ENCODE data around the gene B4GALNT3.

The B4GALNT3 gene

DNA sequence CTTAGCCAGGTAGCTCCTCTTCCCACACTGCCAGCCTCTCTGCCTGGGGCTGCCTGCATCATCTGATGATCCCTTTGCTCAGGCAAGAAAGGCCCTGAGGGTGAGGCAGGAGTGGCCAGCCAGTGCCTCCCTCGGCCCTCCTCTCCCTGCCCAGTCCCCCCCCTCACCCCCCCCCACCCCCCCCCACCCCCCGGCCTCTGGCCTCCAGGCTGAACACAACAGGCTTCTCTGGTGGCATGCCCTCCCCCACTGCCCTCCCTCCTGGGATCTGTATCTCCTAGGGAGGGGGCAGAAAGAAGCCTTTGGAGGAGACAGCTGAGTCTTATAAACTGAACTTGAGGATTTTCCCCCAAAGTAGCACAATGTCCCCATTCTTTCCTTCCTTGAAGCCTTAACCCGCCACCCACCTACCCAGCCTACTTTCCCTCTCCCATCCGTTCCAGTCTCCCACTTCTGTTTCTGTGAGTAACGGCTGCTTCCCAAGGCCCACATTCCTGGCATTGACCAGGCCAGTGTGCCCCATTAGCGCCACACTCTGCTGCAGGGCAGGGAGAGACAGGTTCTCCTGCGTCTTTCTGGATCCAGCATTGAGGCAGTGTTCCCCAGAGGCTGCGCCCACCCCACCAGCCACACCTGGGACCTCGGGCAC lies 82.1 kb downstream of the B4GALNT3 start:
- no peak for DNase-seq

- no peak for DNase-seq
These were observed 82.8 kb downstream of the B4GALNT3 start for GRCh38 chr12:542395-543113.

- no peak for DNase-seq
These were observed 83.3 kb downstream of the B4GALNT3 start for GRCh38 chr12:543114-543451.

GRCh38 chr12:544142-544541 lies 84.4 kb downstream of the B4GALNT3 start:
- no peak for DNase-seq

DNA sequence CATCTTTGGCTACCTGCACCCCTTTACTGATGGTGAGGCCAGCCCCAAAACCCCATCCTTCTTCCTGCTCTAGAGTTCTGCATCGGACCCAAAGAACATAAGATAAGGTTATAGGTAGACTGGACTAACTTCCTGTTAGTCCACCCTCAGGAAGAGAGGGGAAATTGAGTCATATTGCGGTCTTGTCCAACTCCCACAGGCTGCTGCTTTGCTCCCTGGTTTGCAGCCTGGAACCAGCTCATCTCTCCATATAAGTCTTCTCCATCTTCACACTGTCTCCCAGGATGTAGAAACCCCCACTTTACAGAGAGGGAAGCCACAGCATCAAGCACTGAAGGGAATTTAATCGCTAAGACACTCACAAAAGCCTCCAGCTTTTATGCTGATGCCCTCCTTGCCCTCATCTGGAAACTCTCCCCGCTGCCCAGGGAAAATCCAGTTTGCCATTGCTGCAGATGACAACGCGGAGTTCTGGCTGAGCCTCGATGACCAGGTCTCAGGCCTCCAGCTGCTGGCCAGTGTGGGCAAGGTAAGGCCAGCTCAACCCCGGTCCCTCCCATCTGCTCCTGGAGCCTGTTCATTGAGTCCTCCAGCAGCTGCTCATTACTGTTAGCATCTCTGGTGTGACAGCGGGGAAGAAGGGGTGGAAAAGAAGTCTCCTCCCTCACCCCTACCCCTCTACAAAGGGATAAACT lies 85.3 kb downstream of the B4GALNT3 start:
- DNase-seq = no peak

DNA sequence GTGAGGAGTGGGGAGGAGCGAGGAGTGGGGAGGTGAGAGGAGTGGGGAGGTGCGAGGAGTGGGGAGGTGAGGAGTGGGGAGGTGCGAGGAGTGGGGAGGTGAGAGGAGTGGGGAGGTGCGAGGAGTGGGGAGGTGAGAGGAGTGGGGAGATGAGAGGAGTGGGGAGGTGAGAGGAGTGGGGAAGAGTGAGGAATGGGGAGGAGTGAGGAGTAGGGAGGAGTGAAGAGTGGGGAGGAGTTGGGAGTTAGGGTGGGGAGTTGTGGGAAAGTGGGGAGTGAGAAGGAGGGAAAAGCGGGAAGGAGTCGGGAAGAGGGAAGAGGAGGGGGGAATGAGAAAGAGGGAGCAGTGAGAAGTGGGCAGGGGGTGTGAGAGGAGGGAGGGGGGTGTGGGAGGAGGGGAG lies 86.1 kb downstream of the B4GALNT3 start:
- DNase-seq = no peak

- no peak for DNase-seq
These were observed 86.7 kb downstream of the B4GALNT3 start for GRCh38 chr12:546265-546919.

- peak; percentile 40 to 67 (median 58) for DNase-seq
These were observed 87.4 kb downstream of the B4GALNT3 start for GRCh38 chr12:546920-547845.

- DNase-seq = no peak
These were observed 88.2 kb downstream of the B4GALNT3 start for GRCh38 chr12:547883-548470.

DNA sequence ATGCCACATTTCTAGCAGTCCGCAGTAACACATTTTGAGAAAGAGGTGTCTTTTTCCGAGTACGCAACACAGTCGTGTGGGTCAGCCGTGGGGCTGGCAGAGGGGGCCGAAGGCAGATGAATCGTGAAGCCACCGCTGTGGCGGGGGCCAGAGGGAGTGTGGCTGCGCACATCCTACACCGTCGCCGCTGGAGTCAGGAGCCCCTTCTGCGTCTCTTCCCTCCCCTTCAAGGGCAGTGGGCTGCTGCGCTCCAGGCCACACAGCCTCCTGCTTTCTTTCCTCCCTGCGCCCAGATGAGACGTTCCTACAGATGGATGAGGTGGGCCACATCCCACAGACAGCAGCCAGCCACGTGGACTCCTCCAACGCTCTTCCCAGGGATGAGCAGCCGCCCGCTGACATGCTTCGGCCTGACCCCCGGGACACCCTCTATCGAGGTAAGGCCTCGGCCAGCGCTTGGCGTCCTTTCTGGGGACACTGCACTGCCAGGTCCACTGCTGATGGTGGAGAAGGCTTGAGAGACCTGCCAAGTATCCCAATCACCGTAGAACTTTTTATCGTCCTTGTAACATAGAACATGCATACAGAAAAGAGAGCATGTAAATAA lies 89.8 kb downstream of the B4GALNT3 start:
- DNase-seq = no peak

DNA sequence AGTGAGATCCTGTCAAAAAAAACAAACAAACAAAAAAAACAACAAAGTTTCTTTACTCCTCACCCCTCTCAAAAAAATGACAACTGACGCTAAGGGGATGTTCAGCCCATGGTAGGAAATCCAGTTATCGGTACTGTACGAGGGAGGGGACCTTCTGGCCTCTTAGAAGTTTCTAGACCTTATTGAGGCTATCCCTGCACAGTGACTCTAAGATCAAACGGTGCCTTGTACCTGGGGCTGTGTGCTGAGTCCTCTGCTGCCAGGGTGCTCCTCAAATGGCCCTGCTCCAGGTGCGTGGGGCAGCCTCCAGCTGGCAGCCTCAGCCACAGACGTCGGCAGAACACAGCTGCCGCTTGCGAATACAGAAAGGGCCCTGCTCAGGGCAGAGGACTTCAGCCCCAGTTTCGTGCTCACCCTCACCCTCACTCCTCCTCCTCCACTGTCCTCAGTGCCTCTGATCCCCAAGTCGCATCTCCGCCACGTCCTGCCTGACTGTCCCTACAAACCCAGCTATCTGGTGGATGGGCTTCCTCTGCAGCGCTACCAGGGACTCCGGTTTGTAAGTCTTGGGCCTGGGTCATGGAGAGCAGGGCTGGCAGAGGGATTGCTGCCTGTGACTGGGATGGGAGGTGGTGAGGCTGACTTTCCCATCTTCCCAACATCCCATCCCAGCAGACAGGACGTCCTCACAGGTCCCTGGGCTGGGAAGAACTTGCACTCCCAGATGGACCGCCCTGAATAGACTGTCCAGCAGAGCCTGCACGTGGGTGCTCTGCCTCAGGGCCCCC lies 90.9 kb downstream of the B4GALNT3 start:
- DNase-seq = no peak

DNA sequence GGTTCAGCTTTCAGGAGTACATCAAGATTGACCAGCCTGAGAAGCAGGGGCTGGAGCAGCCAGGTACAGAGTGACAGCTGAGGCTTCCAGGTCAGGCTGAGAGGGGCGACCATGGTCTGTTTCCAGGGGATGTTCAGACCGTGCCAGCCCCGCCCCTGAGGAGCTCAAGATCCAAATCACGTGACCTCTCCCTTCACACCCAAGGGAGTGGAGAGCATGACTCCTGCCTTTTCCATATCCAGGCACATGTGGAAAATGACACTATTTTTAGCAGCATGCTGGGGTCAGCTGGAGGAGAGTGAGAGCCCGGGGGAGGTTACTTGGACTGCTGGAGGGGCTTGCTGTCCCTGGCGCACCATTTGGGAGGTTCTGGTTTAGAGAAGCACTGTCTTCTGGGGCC lies 92.7 kb downstream of the B4GALNT3 start:
- DNase-seq = no peak

DNA sequence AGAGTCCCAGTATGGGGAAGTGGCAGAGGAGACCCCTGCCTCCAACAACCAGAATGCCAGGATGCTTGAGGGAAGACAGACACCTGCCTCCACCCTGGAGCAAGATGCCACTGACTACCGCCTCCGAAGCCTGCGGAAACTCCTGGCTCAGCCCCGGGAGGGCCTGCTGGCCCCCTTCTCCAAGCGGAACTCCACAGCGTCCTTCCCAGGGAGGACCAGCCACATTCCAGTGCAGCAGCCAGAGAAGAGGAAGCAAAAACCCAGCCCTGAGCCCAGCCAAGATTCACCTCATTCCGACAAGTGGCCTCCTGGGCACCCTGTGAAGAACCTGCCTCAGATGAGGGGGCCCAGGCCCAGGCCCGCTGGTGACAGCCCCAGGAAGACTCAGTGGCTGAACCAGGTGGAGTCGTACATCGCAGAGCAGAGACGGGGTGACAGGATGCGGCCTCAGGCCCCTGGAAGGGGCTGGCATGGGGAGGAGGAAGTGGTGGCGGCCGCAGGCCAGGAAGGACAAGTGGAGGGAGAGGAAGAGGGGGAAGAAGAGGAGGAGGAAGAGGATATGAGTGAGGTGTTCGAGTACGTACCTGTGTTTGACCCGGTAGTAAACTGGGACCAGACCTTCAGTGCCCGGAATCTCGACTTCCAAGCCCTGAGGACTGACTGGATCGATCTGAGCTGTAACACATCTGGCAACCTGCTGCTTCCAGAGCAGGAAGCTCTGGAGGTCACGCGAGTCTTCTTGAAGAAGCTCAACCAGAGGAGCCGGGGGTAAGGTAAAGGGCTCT lies 93.7 kb downstream of the B4GALNT3 start:
- DNase-seq = peak in 1 of 4 experiments; percentile 23

DNA sequence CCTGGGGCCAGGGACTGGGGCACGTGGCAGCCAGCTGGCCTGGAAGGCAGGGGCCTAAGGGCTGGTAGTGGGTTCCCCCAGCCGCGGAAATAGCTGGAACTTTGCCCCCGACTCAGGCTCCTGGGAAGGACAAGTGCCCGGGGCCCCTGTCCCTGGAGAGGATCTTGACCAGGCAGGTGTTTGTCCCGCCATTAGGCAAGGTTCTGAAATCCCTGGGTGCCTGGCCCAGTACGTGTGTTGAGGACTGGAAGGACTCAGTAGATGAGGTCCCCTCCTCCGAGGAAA lies 94.2 kb downstream of the B4GALNT3 start:
- no peak for DNase-seq

GRCh38 chr12:556498-556897 lies 96.8 kb downstream of the B4GALNT3 start:
- no peak for DNase-seq

DNA sequence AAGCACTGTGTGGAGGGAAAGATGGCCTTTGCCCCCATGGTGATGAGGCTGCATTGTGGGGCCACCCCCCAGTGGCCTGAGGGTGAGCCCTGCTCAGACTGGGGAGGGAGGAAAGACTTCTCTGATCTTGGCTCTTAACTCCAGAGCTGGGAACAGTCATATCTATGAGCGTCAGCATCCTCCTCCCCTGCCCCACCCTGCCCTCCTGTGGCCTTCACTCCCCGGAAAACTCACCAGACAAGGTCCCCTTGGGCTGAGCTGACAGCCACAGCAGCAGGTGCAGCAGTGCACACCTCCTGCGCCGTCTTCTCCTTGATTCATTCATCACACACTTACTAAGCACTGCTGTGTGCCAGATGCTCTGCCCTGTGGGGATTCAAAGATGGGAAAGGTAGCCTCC lies 98.8 kb downstream of the B4GALNT3 start:
- no peak for DNase-seq

GRCh38 chr12:559208-559905 lies 99.6 kb downstream of the B4GALNT3 start:
- no peak for DNase-seq

GRCh38 chr12:559906-560455 lies 100.2 kb downstream of the B4GALNT3 start:
- DNase-seq = no peak

- peak in 1 of 4 experiments; percentile 11 for DNase-seq
These were observed 101.1 kb downstream of the B4GALNT3 start for GRCh38 chr12:560691-561390.
